Measurements from ENCODE around the gene LRIG1.

The LRIG1 gene

GRCh38 chr3:66416556-66417304 is 84.1 kb downstream of the LRIG1 start:
- DNase-seq, result no peak

- no peak for DNase-seq
These were observed 84.9 kb downstream of the LRIG1 start for GRCh38 chr3:66415867-66416428.

- no peak for DNase-seq
These were observed 86.0 kb downstream of the LRIG1 start for GRCh38 chr3:66414846-66415245.

GRCh38 chr3:66413151-66413751 is 87.6 kb downstream of the LRIG1 start:
- no peak for DNase-seq

- DNase-seq, result no peak
These were observed 88.6 kb downstream of the LRIG1 start for GRCh38 chr3:66411961-66412887.

- no peak for DNase-seq
These were observed 89.3 kb downstream of the LRIG1 start for GRCh38 chr3:66411474-66411873.

- no peak for DNase-seq
These were observed 89.8 kb downstream of the LRIG1 start for GRCh38 chr3:66410976-66411375.

GRCh38 chr3:66409771-66410754 is 90.8 kb downstream of the LRIG1 start:
- no peak for DNase-seq

GRCh38 chr3:66407611-66408218 is 93.1 kb downstream of the LRIG1 start:
- DNase-seq, result no peak

- DNase-seq, result no peak
These were observed 93.8 kb downstream of the LRIG1 start for GRCh38 chr3:66406831-66407610.

GRCh38 chr3:66406163-66406562 is 94.7 kb downstream of the LRIG1 start:
- no peak for DNase-seq

GRCh38 chr3:66405701-66406091 is 95.1 kb downstream of the LRIG1 start:
- no peak for DNase-seq

GRCh38 chr3:66404903-66405700 is 95.7 kb downstream of the LRIG1 start:
- no peak for DNase-seq

GRCh38 chr3:66404197-66404596 is 96.6 kb downstream of the LRIG1 start:
- no peak for DNase-seq

GRCh38 chr3:66403323-66403990 is 97.4 kb downstream of the LRIG1 start:
- DNase-seq, result no peak

- DNase-seq, result no peak
These were observed 98.1 kb downstream of the LRIG1 start for GRCh38 chr3:66402596-66403290.

GRCh38 chr3:66401675-66402491 is 98.9 kb downstream of the LRIG1 start:
- DNase-seq, result no peak

GRCh38 chr3:66401157-66401550 is 99.7 kb downstream of the LRIG1 start:
- no peak for DNase-seq

Data from SHP77 treated with DMSO at 0.1 percent for 48 hours (cell line).